GM12801 (cell line): Measurements from ENCODE around the gene CCM2.

Source experiments
- CTCF ChIP-seq: IDR thresholded peaks from one replicate; pipeline ENCODE4 v1.5.1; 2011; ENCODE audit warnings: control low read depth; ENCODE audit not compliant: insufficient read length; ENCODE audit errors: extremely low read depth

CCM2 gene

GRCh38 chr7:44960011-44960580, 39.9 kb upstream of the CCM2 start:
- TF ChIP-seq CTCF: no peak

GRCh38 chr7:44961844-44962482, 38.0 kb upstream of the CCM2 start:
- TF ChIP-seq CTCF: no peak

GRCh38 chr7:44962483-44963251, 37.3 kb upstream of the CCM2 start:
- TF ChIP-seq CTCF: no peak

GRCh38 chr7:44963364-44964290, 36.4 kb upstream of the CCM2 start:
- TF ChIP-seq CTCF: no peak

GRCh38 chr7:44964384-44964830, 35.6 kb upstream of the CCM2 start:
- TF ChIP-seq CTCF: no peak

- no peak for TF ChIP-seq CTCF
Observed at GRCh38 chr7:44964831-44965440, 35.1 kb upstream of the CCM2 start.
